HG03571 (cell line): Measurements from ENCODE around the gene SETMAR.
"Not testable (repeated sequence)": the region's sequence is repeated elsewhere in the genome, so short reads cannot be mapped to it uniquely, and the experiment has no call there.

Source experiments
- ATAC-seq: cut with Tn5 transposase; IDR thresholded peaks from one replicate; pipeline ENCODE4 v1.9.1; 2021; ENCODE audit not compliant: unreplicated experiment

SETMAR gene

DNA sequence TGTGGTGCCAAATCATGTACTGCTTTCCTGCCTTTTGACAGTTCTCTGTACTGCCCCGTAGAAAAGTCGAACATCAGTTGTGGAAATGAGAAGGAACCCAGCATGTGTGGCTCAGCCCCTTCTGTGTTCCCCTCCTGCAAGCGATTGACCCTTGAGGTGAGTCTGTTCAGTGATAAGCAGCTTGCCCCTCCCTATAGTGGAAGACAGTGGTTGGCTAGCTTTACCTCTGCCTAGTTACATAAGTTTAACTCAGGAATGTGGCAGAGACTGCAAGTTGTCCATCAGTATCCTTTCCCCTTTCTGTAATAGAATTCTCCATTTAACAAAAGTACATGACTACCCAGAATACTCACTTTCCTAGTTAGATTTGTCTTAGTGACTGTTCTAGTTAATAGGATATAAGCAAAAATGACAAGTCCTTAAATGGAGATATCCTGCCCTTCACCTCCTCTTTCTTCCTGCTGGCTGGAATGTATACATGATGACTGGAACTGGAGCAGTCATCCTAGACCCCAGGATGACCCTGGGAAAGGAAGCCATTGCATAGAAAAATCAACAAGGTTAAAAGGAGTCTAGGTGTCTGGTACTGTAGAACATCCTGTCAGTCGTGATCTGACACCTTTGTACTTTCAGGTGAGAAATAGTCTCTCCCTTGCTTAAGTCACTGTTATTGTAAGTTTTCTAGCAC is 10.6 kb downstream of the SETMAR start:
- ATAC-seq: no peak

DNA sequence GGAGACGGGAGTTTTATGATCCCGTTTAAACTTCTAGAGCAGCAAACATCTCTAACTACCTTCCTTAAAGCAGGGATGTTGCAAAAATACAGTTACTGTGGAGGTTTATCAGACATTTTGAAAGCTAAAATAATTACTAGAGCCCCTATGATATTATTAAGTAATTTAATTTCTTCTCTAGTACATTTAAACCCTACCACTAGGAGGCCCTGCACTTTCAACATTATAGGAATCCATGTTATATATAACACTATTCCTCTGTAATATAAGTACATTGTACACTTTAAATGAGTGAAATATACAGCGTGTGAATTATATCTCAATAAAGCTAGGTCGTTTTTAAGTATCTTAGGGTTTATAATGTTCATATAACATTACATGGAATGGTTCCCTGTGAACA is 11.5 kb downstream of the SETMAR start:
- ATAC-seq: no peak

DNA sequence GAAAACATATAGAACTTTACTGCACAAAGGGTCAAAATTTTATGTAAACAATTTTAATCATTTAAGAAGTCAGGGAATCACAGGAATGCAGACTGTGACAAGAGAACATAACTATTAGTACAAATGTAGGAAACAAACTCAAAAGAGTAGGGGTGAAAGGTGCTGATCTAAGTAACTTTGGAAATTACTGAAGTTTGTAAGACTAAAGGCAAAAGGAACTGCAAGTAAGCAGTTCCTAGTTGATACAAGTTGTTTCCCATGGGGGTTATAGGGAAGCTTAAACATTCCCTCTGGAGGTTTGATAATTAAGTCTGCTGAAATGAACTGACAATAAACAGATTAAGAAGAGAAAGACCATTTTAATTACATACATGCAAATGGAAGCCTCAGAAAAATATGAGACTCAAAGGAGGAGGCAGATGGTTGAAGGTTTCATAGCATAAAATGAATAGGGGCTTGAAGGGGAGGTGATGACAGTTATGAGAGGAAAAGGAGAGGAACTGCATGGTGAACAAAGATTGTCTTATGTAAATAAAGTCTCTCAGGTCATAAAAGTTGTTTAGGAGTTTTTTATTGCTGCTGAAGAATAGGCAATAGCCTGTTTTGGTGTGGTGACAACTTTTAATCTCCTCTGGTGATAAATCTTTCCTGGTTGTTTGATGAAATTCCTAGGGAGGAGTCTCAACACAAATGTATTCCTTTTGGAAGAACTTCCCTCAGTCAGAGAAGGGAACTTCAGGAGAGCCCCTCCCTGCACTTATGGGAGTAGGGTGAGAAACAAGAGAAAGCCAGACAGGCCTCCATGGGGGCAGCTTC is 17.1 kb downstream of the SETMAR start:
- no peak for ATAC-seq

DNA sequence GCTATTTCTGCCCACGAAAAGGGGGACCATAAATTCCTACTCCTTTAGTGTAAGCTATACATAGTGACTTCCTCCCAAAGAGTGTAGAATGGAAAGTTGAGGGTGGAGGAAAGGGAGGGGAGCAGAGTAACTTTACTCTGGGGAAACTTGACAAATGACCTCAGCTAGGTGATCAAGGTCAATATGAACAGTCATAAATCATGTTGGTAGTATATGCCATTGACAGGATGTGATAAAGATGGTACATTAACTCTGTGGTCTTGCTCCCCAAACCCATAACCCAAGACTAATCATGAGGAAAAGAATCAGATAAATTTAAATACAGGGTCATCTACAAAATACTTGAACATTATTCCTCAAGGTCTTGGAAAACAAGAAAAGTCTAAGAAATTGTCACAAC is 18.6 kb downstream of the SETMAR start:
- no peak for ATAC-seq

DNA sequence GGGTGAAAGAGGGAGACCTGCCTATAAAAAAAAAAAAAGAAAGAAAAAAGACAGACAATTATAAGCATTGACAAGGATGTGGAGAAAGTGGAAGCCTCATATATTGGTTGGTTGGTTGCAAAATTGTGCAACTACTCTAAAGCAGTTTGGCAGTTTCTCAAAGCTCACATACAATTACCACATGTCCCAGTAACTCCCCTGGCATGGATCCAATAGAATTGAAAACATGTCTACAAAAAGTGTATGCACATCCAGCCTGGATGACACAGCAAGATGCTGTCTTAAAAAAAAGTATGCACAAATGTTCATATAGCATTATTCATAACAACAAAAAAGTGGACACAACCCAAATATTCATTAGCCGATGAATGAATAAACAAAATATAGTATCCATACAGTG is 19.5 kb downstream of the SETMAR start:
- ATAC-seq: no peak

DNA sequence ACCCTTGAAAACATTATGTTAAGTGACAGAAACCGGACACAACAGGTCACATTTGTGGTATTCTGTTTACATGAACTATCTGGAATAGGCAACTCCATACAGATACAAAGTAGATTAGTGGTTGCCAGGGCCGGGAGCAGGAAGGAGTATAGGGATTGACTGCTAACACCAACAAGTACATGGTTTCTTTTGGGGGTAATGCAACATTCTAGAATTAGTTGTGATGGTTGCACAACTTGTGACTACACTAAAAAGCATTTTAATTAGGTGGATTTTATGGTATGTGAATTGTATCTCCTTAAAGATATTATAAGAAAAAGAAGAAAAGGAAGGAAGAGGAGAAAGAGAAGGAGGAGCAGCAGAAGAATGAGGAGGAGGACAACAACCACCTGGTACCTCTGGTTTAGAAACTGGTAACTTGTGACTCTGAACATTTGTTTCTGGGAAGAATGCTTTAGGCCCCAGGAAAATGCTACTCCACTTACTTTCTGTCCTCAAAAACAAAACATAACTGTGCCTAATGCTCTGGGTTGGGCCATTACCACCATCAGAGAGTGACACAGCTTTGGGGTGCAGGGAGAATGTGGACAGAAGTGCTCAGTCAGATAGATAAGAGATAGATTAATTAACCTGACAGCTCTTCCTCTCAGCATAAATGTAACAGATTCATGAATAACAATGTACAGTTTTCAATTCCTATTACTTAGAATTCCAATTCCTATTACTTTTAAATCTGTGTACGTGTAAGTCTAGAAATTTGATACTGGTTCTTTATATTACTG is 20.3 kb downstream of the SETMAR start:
- no peak for ATAC-seq

DNA sequence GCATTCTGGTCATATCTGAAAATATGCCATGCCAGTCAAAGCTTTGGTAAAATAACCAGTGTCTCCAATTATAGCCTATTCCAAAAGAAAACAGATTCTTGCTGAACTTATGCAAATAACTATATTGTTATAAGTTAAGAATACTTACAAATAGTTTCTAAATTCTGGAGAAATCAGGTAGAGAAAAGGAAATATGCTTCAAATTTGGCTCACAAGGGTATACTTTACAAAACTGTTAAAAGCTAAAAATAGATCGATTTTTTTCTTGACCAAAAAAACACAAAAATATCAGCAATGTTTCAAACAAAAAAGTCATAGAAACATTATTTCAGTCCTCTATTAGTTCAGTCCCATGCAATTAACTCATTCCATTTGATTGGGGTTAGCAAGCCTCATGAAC is 23.7 kb downstream of the SETMAR start:
- no peak for ATAC-seq

DNA sequence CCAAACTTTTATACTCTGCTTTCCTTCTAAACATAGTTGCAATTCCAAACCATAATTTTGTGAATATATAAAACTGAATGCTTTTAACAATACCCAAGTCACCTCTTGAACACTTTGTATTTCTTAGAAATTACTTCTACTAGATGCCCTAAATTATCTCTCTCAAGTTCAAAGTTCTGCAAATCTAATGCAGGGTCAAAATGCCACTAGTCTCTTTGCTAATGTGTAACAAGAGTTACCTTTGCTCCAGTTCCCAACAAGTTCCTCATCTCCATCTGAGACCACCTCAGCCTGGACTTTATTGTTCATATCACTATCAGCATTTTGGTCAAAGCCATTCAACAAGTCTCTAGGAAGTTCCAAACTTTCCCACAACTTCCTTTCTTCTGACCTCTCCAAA is 26.6 kb downstream of the SETMAR start:
- ATAC-seq: not testable (repeated sequence)

DNA sequence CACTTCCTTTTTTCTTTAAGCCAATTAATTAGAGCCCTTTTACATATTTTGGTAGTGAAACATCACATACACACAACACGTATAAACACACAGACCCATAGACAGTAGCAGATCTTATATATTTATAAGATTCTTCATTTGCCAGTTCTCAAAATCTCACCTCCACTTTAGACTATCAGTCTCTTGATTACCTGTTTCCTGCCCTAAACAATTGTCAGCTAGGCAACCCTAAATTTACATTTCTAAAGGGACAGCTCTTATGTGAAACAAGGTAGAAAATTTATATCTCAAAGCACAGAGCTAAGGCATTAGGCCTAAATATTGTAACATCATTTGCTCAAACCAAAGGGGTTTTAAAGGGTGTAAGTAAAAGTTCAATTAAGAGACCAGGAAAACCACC is 28.9 kb downstream of the SETMAR start:
- no peak for ATAC-seq

DNA sequence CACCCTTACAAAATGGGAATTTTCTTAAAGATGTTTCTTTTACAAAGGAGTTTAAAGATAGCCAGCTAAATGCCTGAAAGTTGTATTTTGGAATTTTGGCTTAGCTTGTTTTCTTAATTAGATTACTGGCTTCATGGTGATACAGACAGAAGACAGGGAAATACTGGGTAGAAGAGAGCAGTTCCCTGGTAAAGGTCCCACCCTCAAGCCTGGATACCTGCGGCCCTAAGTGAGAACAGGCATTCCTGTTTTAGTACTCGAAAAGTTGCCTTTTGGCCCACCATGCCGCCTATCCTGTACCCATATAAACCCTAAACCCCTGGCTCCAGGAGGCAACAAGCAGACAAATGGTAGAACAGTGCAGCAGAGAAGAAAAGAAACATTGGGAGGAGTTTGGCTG is 29.4 kb downstream of the SETMAR start:
- no peak for ATAC-seq

DNA sequence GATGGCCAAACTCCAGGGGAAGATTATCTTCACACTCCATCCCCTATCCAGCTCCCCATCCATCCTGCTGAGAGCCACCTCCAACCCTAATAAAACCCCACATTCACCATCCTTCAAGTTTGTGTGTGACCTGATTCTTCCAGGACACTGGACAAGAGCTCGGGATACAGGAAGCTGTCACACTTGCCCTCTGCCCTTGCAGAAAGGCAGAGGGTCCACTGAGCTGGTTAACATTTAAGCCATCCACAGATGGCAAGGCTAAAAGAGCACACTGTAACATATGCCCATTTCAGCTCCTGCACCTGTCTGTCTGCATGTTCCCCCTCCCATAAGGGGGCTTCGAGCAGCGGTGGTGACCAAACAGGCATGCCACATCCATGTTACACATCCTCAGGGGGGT is 29.8 kb downstream of the SETMAR start:
- ATAC-seq: no peak

DNA sequence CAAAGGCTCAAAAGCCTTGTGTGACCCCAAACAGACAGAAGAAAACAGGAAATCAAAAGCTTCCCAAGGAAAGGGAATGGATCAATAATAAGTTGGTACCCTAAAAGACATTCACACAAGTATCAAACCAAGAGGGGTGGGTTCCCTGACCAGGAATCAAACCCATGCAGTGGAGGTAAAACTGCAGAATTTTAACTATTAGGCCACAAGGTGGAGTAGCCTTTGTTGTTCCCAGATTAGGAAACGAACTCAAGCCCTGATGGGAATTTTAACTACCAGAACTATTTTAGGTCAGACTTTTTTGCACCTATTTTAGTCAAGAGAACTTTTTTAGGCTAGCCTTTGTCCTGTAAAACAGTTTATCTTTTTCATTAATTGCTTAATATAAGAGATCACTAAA is 31.4 kb downstream of the SETMAR start:
- no peak for ATAC-seq

DNA sequence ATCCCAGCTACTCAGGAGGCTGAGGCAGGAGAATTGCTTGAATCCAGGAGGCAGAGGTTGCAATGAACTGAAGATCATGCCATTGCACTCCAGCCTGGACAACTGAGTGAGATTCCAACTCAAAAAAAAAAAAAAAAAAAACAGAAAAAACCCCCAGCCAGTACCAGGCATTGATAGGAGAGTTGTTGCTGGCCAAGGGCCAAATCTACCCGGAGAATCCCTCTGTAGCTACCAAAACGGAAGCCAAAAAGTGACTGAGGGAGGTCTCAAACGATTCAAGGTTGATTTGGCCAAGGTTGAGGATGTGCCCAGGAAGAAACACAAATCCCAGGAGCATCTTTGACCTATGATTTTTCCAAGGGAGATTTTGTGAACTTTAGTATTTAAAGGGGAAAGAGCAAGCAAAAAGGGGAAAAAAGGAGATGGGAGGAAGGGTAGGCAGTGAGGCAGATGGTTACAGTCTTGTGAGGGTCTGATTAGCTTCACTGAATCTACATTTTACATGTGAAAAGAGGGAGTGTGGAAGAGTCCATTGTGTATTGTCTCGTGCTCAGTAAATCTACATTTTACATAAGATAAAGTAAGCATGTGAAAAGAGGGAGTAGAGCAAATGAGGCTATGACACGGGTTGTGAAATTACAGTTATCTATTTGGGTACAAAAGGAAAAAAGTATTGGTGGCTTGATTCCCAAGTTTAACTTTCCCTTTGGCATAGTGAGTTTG is 32.8 kb downstream of the SETMAR start:
- no peak for ATAC-seq

DNA sequence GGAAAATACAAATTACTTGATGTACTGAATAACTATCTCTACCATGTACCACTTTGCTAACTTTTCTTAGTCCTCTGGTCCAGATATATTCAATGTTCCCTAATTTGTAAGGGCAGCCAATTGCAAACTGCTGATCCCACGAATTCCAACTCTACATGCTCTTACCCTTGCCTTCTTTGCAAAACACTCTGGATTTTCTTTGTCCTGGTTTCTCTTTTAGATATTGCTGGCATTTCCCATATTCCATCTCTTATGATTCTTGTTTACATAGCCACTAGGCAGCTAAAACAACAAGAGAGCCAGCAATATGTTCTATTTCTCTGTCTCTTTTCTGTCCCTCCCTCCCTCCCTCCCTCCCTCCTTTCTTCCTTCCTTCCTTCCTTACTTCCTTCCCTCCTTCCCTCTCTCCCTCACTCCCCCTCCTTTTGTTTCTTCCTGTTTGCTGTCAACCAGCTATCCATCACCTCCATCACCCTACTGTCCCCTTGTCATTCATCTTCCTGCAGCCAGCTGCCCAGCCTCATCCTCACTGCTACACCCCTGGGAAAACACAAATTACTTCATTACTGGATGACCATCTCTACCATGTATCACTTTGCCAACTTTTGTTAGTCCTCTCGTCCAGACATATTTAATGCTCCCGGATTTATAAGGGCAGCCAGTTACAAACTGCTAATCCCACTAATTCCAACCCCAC is 33.8 kb downstream of the SETMAR start:
- no peak for ATAC-seq

DNA sequence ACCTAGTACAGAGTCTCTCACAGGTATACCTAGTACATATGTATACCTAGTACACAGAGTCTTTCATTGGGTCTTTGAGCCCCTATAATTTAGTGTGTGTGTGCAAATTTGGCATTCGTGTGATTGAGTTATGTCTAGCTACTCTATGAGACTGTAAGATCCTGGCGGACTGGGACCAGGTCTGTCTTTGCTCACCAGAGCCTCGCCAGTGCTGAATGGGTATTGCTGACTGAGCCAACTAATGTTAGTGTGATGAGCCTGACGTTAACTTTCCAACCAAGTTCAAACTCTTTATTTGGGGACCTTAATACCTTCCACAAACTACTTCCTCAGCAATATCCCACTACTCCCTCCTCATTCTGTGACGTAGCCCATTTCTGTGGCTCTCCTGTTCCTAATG is 35.6 kb downstream of the SETMAR start:
- no peak for ATAC-seq

DNA sequence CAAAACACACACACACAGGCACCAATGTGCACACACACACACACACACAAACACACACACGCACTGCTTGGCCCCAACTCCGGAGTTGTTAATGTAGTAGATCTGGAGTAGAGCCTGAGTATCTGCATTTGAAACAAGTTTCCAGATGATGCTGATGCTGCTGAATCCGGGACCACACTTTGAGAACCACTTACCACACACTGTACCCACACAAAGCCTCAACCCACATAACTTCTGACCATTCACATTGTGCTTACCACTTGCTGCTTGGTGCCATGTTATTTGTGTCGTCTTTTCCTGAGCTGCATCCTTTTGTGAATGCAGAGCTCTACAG is 36.9 kb downstream of the SETMAR start:
- ATAC-seq: no peak

DNA sequence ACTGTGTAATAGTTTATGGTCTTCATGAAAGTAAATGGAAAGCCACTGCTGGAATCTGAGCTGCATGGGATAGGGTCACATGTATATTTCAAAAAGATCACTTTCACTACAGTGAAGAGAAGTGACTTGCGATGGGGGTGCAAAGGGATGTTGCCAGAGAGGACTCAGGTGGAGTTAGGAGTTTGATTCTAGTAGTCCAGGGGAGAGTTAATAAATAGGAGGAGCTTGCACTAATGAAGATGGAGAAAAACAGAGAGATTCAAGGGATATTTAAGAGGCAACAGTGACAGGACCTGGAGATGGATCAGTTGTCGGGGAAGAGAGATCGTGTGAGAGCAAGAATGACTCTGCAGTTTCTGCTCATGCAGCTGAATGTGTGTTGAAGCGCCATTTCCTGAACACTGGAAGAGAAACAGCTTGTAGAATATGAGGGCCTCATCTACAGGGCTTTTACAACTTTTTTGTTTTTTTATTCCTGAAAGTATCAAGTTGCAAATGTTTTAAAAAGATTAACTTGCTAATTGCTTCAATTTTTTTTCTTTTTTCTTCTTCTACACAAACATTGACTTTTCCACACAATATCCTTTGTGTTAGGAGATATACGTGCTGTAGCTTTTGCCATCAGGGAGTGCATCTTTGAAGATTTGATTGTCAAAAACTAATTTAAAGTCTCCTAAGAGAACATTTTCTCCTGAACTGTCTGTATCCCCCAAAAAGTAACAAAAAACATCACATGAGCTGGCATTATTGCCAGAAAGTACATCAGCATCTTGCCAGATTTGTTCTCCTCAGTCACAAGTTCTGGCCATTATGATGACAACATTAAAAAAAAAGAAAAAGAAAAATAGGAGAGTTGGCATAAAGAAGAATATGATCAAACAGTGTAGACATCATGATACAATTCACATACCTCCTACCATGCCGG is 37.5 kb downstream of the SETMAR start:
- no peak for ATAC-seq

DNA sequence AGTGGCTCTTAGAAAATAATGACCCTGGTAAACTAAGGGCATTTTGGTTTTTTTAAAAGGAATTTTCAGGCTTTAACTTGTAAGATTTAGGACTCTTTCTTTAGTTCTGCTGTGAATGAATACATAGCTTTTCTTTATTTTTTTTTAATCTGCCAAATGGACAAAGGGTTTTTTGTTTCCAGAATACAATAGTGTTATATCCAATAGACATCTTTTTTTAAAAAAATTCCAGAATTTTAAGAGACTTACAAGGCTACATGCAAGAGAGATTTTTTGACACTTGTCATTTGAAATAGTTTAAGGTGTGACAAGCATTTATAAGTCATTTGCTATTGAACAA is 38.1 kb downstream of the SETMAR start:
- ATAC-seq: no peak

DNA sequence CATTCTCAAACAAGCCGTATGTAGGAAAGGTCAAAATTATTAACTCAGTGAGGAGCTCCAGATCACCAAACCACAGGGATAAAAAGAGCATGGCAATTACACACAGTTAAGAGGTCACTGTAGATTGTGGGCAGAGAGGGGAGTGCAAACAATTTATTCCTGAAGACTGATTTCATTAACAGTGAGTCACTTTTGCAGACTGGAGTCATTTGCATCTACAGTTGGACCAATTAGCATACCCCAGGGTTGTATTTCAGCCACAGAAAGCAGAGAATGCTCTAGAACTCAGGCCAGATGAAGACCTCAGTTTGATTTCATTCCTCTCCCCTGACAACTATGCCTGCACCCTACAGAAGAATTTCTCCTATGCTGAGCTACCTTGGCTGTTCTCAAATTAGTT is 40.1 kb downstream of the SETMAR start:
- no peak for ATAC-seq

DNA sequence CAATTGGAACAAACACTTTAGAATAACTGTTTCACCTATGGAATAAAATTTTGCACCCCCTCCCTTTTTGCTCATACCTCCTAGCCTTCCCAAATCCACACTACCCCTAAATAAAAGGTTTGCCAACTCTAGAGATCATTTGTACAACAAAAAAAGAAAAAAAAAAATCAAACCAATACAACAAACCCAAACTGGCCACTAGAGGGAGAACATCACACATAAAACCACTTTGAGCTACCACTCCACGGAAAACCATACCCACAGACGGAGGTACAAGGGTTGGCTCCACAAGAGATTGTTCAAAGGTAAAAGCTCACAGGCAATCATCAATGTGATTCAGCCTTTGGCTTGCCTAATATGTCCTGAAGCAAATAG is 47.6 kb downstream of the SETMAR start:
- peak; percentile 84 for ATAC-seq
